Measurements from ENCODE around the gene SLC24A4.

SLC24A4 gene

GRCh38 chr14:92519246-92520101 is 196.5 kb downstream of the SLC24A4 start:
- TF ChIP-seq, protein P1, sequence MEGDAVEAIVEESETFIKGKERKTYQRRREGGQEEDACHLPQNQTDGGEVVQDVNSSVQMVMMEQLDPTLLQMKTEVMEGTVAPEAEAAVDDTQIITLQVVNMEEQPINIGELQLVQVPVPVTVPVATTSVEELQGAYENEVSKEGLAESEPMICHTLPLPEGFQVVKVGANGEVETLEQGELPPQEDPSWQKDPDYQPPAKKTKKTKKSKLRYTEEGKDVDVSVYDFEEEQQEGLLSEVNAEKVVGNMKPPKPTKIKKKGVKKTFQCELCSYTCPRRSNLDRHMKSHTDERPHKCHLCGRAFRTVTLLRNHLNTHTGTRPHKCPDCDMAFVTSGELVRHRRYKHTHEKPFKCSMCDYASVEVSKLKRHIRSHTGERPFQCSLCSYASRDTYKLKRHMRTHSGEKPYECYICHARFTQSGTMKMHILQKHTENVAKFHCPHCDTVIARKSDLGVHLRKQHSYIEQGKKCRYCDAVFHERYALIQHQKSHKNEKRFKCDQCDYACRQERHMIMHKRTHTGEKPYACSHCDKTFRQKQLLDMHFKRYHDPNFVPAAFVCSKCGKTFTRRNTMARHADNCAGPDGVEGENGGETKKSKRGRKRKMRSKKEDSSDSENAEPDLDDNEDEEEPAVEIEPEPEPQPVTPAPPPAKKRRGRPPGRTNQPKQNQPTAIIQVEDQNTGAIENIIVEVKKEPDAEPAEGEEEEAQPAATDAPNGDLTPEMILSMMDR (conservative IDR thresholded peaks at IDR 0.05; ENCODE audit: control insufficient read depth, insufficient read depth, low read depth, low read length) = no peak
- H3K4me3 ChIP-seq (ENCODE audit: control insufficient read depth, low read depth, low read length) = no peak overlapping the region
- DNase-seq (ENCODE audit: low read depth) = no peak

GRCh38 chr14:92520102-92521057 is 197.4 kb downstream of the SLC24A4 start:
- no peak for DNase-seq (ENCODE audit: low read depth)
- TF ChIP-seq, protein P1 (conservative IDR thresholded peaks at IDR 0.05; ENCODE audit: control insufficient read depth, insufficient read depth, low read depth, low read length) = no peak
- H3K4me3 ChIP-seq (ENCODE audit: control insufficient read depth, low read depth, low read length) = no peak overlapping the region

GRCh38 chr14:92521058-92521415 is 198.1 kb downstream of the SLC24A4 start:
- H3K4me3 ChIP-seq (ENCODE audit: control insufficient read depth, low read depth, low read length) = no peak overlapping the region
- DNase-seq (ENCODE audit: low read depth) = no peak
- TF ChIP-seq, protein P1 (conservative IDR thresholded peaks at IDR 0.05; ENCODE audit: control insufficient read depth, insufficient read depth, low read depth, low read length) = no peak

GRCh38 chr14:92523752-92524151 is 200.8 kb downstream of the SLC24A4 start:
- TF ChIP-seq, protein P1 (conservative IDR thresholded peaks at IDR 0.05; ENCODE audit: control insufficient read depth, insufficient read depth, low read depth, low read length) = no peak
- no peak overlapping the region for H3K4me3 ChIP-seq (ENCODE audit: control insufficient read depth, low read depth, low read length)
- no peak for DNase-seq (ENCODE audit: low read depth)

- DNase-seq (ENCODE audit: low read depth) = no peak
Observed at GRCh38 chr14:92524602-92525185, 201.7 kb downstream of the SLC24A4 start.

More at GRCh38 chr14:92524602-92525185, 201.7 kb downstream of the SLC24A4 start:
- H3K4me3 ChIP-seq (ENCODE audit: control insufficient read depth, low read depth, low read length) = no peak overlapping the region
- TF ChIP-seq, protein P1 (conservative IDR thresholded peaks at IDR 0.05; ENCODE audit: control insufficient read depth, insufficient read depth, low read depth, low read length) = no peak

All from fibroblast of mammary gland (primary cell).